ENCODE results near the gene CDKL4.
"Not testable (repeated sequence)": the region's sequence is repeated elsewhere in the genome, so short reads cannot be mapped to it uniquely, and the experiment has no call there.

CDKL4 gene

DNA sequence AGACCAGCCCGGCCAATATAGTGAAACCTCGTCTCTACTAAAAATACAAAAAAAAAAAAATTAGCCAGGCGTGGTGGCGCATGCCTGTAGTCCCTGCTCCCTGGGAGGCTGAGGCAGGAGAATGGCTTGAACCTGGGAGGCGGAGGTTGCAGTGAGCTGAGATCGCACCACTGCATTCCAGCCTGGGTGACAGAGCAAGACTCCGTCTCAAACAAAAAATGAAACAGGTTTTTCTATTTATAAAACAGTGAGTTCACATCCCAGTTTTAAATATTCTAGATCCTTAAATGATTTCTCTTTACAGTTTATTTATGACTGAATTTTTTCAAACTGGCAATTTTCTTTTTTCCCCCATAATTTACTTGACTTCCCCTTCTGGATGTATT lies 102.8 kb downstream of the CDKL4 start:
- not testable (repeated sequence) for DNase-seq

GRCh38 chr2:39140322-39140847 lies 103.4 kb downstream of the CDKL4 start:
- no peak for DNase-seq

GRCh38 chr2:39139511-39140237 lies 104.1 kb downstream of the CDKL4 start:
- DNase-seq, result no peak

- DNase-seq, result no peak
Measured at GRCh38 chr2:39138837-39139211, 104.9 kb downstream of the CDKL4 start.

- not testable (repeated sequence) for DNase-seq
Measured at GRCh38 chr2:39138187-39138836, 105.5 kb downstream of the CDKL4 start.

- no peak for DNase-seq
Measured at GRCh38 chr2:39136799-39137198, 107.0 kb downstream of the CDKL4 start.

DNA sequence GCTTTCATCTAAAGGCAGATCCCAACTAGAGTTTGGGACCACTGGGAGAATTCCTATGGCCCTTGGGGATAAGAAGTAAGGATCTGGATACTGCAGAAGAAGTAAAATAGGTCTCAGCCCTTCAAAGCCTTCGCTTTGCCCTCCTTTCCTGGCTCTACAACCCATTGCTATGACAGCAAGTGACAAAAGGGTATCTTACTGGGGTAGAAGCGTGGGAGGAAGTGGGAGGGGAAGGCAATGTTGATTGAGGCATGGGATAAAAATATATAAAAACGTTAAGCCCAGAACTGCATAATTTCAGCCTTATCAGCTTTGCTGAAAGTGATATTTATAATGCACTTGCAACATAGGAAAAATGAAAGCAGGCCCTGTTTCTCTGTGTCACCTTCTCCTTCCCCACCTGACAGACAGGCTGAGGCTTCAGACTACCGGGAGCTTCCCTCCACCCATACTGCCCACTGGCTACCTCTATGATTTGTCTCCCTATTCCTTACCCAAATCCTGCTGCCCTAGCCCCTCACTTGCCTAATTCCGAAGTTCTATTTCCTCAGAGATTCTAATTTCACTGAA lies 108.0 kb downstream of the CDKL4 start:
- no peak for DNase-seq

DNA sequence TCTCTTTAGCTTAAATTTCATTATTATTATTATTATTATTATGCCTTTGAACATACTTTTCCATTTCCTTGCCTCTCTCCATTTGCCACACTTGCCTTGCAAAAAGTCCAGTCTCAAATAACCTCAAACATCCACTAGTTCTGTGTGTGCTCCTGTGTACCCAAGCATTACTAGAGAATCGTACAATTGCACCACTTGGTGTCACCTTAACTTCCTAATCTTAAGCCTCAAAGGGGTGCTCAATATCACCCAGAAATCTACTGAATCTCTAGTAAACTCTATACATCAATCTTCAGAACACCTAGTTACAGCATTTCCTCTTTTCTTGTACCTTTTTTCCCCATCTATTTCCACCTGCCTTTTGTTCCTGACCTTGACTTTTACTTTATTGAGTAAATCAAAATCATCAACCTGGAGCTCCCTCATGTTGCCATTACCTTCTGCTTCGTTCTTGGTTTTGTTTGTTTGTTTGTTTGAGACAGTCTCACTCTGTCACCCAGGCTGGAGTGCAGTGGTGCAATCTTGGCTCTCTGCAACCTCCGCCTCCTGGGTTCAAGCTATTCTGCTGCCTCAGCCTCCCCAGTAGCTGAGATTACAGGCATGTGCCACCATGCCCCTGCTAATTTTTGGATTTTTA lies 110.4 kb downstream of the CDKL4 start:
- DNase-seq, result no peak

DNA sequence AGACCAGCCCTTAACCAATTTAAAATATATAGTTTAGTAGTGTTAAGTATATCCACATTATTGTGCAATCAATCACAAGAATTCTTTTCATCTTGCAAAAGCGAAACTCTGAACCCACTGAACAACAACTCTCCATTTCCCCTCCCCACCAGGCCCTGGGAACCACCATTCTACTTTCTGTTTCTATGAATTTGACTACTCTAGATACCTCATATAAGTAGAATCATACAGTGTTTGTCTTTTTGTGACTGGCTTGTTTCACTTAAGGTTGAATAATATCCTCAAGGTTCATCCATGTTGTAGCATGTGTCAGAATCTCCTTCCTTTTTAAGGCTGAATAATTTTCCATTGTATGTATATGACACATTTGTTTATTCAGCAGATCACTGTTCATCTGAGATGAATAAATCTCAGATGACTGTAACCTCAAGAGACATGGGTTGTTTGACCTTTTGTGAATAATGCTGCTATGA lies 114.8 kb downstream of the CDKL4 start:
- no peak for DNase-seq

DNA sequence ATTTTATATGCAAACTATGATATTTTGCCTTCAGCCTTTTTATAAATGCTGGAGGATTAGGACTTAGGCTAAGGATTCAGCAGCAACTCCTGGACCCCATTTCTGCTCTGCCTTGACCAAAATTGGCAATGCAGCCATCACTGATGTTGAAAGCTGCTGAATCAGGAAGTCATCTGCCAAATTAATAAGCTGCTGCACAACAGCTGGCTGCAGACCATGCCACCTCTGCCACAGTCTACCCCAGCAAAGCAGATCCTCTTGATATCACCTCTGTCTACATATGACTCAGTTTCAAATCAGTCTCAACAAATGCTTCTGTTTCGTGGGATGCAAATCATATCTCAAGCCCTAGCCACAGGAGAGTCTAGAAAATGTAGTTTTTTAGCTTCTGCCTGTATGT lies 115.8 kb downstream of the CDKL4 start:
- DNase-seq, result no peak
